ENCODE data around the gene MYH3.
A peak's percentile ranks its signal among the peaks of the same experiment; 100 is the strongest.

Gene MYH3

DNA sequence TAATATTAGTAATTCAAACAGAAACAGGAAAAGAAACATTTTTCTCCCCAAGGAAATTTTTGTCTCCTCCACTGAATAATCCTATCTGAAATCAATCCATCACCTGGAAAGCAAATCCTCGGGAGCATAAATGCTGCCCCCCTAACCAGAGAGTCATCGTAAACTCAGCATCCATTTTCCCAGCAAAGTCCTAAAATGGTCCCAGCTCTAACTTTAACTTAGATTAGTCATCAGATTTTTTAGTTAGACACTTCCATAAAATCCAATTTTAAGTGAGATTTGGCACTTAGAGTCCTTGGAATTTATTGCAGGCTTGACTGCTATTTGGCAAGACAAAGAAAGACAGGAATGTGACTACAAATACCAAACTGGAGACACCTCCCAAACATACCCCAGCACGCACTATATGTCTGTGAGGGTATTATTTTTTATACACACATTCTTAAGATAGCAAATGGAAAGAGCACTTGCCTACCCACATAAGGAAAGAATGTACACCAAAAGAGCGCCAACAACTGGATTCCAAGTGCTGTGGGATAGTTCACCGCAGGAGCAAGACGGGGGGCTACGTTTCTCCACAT is 24.8 kb upstream of the MYH3 start:
- Histone ChIP-seq H3K4me3 (ENCODE audit: low read depth in 1 of 5, low read length in 5 of 5) (no peak overlapping the region), H3K4me1 (ENCODE audit: control insufficient read depth in 5 of 5, insufficient read depth in 5 of 5, low read length in 5 of 5) (peaks cover 0 to 24% (median 13%) of the 10 kb centered on the region in 5 donors), H3K27ac (ENCODE audit: low read depth, low read length) (peak overlapping the region; percentile 11), H3K27me3 (ENCODE audit: control insufficient read depth in 5 of 5, insufficient read depth in 4 of 5, low read length in 5 of 5) (no peaks in the 10 kb centered on the region), H3K9ac (ENCODE audit: low read length in 5 of 5) (no peak overlapping the region), H3K36me3 (ENCODE audit: control insufficient read depth in 5 of 5, insufficient read depth in 5 of 5, low read length in 5 of 5) (peaks cover 24 to 71% (median 39%) of the 10 kb centered on the region in 5 donors), H3K9me3 (ENCODE audit: control insufficient read depth in 5 of 5, low read length in 5 of 5) (no peaks in the 10 kb centered on the region)

DNA sequence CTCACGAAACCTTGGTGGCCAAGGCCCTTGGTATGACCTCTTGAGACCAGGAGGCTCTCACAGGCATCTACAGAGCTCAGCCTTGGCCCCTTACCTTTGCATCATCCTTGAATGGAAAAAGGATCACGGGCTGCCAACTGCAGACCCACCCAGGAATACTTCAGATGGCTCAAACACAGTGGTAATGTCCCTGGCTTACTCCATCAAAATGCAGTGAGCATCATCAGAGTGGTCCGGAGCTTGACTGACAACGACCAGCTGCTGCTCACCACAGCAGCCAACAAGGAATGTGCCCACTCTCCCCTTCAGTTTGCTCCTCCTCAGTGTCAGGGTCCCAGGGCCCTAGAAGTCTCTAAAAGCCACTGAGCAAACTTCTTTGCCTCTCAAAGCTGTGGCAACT is 17.6 kb upstream of the MYH3 start:
- Histone ChIP-seq H3K27ac (ENCODE audit: low read depth, low read length) (no peak overlapping the region), H3K4me3 (ENCODE audit: low read depth in 1 of 5, low read length in 5 of 5) (no peak overlapping the region), H3K9ac (ENCODE audit: low read length in 5 of 5) (no peak overlapping the region), H3K27me3 (ENCODE audit: control insufficient read depth in 5 of 5, insufficient read depth in 4 of 5, low read length in 5 of 5) (no peaks in the 10 kb centered on the region), H3K36me3 (ENCODE audit: control insufficient read depth in 5 of 5, insufficient read depth in 5 of 5, low read length in 5 of 5) (peaks cover 0 to 36% (median 16%) of the 10 kb centered on the region in 5 donors), H3K4me1 (ENCODE audit: control insufficient read depth in 5 of 5, insufficient read depth in 5 of 5, low read length in 5 of 5) (peaks cover 2 to 32% (median 13%) of the 10 kb centered on the region in 5 donors), H3K9me3 (ENCODE audit: control insufficient read depth in 5 of 5, low read length in 5 of 5) (no peaks in the 10 kb centered on the region)

DNA sequence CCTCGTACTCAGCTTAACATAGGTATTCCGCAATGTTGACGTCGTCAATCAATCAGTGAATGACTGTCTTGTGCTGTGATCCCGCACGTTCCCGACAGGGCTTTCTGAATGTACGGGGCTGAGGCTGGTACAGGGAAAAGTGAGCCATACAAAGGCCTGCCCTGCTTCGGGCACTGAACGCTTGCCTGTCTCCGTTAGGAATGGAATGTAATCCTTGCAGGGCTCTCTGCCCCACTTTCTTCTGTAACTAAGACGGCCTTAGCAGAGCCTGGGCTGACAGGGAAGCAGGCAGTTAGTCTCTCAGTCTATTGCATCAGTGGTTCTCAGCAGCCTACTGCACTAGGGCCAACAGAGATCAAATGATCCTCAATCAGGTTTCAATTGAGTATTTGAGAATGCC is 16.2 kb upstream of the MYH3 start:
- Histone ChIP-seq H3K9ac (ENCODE audit: low read length in 5 of 5) (peak overlapping the region in 3 of 5 donors; percentile 10 to 48 (median 35)), H3K4me1 (ENCODE audit: control insufficient read depth in 5 of 5, insufficient read depth in 5 of 5, low read length in 5 of 5) (peaks cover 2 to 36% (median 13%) of the 10 kb centered on the region in 5 donors), H3K9me3 (ENCODE audit: control insufficient read depth in 5 of 5, low read length in 5 of 5) (no peaks in the 10 kb centered on the region), H3K27me3 (ENCODE audit: control insufficient read depth in 5 of 5, insufficient read depth in 4 of 5, low read length in 5 of 5) (no peaks in the 10 kb centered on the region), H3K36me3 (ENCODE audit: control insufficient read depth in 5 of 5, insufficient read depth in 5 of 5, low read length in 5 of 5) (peaks cover 0 to 22% (median 15%) of the 10 kb centered on the region in 5 donors), H3K27ac (ENCODE audit: low read depth, low read length) (peak overlapping the region; percentile 59), H3K4me3 (ENCODE audit: low read depth in 1 of 5, low read length in 5 of 5) (no peak overlapping the region)

DNA sequence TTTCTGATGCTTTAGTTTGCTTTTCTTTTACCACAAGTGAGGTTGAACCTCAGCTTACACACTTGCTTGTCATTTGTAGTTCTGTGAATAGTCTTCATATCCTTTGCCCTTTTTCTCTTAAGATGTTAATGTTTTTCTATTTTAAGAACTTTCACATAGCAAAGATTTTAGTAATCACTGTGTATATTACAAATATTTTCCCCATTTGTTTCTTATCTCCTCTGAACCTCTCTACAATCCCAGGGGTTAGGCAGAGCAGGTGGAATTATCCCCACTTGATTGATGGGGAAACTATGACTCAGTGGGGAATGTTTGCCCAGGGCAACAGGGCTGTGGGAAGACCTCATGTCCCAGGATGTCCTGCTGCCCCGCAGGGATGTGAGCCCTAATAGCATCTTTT is 11.7 kb upstream of the MYH3 start:
- H3K27ac ChIP-seq (ENCODE audit: low read depth, low read length): peak overlapping the region; percentile 3
- H3K9me3 ChIP-seq (ENCODE audit: control insufficient read depth in 5 of 5, low read length in 5 of 5): no peaks in the 10 kb centered on the region
- peaks cover 2 to 38% (median 15%) of the 10 kb centered on the region in 5 donors for H3K4me1 ChIP-seq (ENCODE audit: control insufficient read depth in 5 of 5, insufficient read depth in 5 of 5, low read length in 5 of 5)
- no peak overlapping the region for H3K9ac ChIP-seq (ENCODE audit: low read length in 5 of 5)
- H3K36me3 ChIP-seq (ENCODE audit: control insufficient read depth in 5 of 5, insufficient read depth in 5 of 5, low read length in 5 of 5): peaks cover 0 to 4% (median 0%) of the 10 kb centered on the region in 5 donors
- no peaks in the 10 kb centered on the region for H3K27me3 ChIP-seq (ENCODE audit: control insufficient read depth in 5 of 5, insufficient read depth in 4 of 5, low read length in 5 of 5)
- no peak overlapping the region for H3K4me3 ChIP-seq (ENCODE audit: low read depth in 1 of 5, low read length in 5 of 5)

DNA sequence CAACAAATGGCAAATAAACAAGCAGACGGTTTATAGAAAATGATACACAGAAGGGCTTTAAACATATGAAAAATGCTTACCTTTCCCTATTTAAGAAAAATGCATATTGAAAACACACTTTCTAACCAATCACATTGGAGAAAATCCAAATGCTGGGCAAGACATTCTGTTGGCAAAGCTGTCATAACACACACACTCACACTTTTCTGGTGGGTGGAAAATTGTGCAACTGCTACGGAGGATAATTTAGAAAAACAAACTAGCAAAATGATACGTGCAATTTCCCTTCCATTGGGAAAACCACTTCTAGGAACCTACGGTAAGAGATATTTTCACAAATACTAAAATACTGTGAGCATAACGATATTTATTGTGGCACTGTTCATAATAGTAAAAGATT is 9.8 kb upstream of the MYH3 start:
- Histone ChIP-seq H3K4me1 (ENCODE audit: control insufficient read depth in 5 of 5, insufficient read depth in 5 of 5, low read length in 5 of 5) (peaks cover 0 to 23% (median 7%) of the 10 kb centered on the region in 5 donors), H3K9me3 (ENCODE audit: control insufficient read depth in 5 of 5, low read length in 5 of 5) (no peaks in the 10 kb centered on the region), H3K27me3 (ENCODE audit: control insufficient read depth in 5 of 5, insufficient read depth in 4 of 5, low read length in 5 of 5) (no peaks in the 10 kb centered on the region), H3K9ac (ENCODE audit: low read length in 5 of 5) (no peak overlapping the region), H3K36me3 (ENCODE audit: control insufficient read depth in 5 of 5, insufficient read depth in 5 of 5, low read length in 5 of 5) (no peaks in the 10 kb centered on the region), H3K27ac (ENCODE audit: low read depth, low read length) (no peak overlapping the region), H3K4me3 (ENCODE audit: low read depth in 1 of 5, low read length in 5 of 5) (no peak overlapping the region)

DNA sequence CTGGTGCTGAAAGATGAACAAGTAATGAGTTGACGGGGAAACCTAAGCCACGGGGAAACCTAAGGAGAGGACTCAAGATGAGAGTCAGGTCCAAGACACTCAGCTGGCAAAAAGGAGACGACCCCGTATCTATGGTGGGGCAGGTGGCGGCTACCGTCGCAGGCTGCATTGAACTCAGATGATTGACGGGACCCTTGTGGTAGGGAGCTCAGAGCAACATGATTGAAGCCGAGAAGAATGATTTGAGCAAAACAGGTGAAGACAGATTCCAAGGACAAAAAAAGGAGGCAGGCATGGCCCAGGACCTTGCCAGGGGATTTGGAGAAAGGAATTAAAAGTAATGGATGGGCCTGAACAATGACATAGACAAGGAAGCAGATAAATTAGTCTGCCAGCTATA is 7.5 kb upstream of the MYH3 start:
- Histone ChIP-seq H3K9me3 (ENCODE audit: control insufficient read depth in 5 of 5, low read length in 5 of 5) (no peaks in the 10 kb centered on the region), H3K27me3 (ENCODE audit: control insufficient read depth in 5 of 5, insufficient read depth in 4 of 5, low read length in 5 of 5) (no peaks in the 10 kb centered on the region), H3K9ac (ENCODE audit: low read length in 5 of 5) (no peak overlapping the region), H3K4me1 (ENCODE audit: control insufficient read depth in 5 of 5, insufficient read depth in 5 of 5, low read length in 5 of 5) (peaks cover 0 to 11% (median 0%) of the 10 kb centered on the region in 5 donors), H3K4me3 (ENCODE audit: low read depth in 1 of 5, low read length in 5 of 5) (no peak overlapping the region), H3K27ac (ENCODE audit: low read depth, low read length) (no peak overlapping the region), H3K36me3 (ENCODE audit: control insufficient read depth in 5 of 5, insufficient read depth in 5 of 5, low read length in 5 of 5) (peaks cover 0 to 4% (median 2%) of the 10 kb centered on the region in 5 donors)

DNA sequence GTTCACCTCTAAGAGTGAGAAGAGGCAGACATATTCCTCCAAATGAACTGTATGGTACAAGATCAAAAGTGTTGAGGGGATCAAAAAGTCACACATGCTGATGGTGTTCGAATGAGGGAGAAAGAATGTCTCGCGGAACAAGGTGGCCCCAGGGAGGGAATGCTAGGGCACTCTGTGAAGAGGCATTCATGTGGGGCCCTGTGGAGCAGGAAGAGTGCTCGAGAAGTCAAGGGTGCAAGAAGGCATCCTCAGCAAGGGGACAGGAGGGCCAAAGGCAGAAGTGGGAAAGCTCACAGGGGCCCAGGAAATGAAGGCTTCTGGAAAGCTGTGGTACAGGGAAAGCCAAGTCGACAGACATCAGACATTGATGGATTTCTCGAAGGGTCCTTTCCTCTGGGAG is 6.1 kb upstream of the MYH3 start:
- no peaks in the 10 kb centered on the region for H3K27me3 ChIP-seq (ENCODE audit: control insufficient read depth in 5 of 5, insufficient read depth in 4 of 5, low read length in 5 of 5)
- H3K36me3 ChIP-seq (ENCODE audit: control insufficient read depth in 5 of 5, insufficient read depth in 5 of 5, low read length in 5 of 5): peaks cover 0 to 14% (median 3%) of the 10 kb centered on the region in 5 donors
- H3K9ac ChIP-seq (ENCODE audit: low read length in 5 of 5): no peak overlapping the region
- H3K4me3 ChIP-seq (ENCODE audit: low read depth in 1 of 5, low read length in 5 of 5): no peak overlapping the region
- H3K4me1 ChIP-seq (ENCODE audit: control insufficient read depth in 5 of 5, insufficient read depth in 5 of 5, low read length in 5 of 5): peaks cover 0 to 9% (median 0%) of the 10 kb centered on the region in 5 donors
- H3K27ac ChIP-seq (ENCODE audit: low read depth, low read length): no peak overlapping the region
- no peaks in the 10 kb centered on the region for H3K9me3 ChIP-seq (ENCODE audit: control insufficient read depth in 5 of 5, low read length in 5 of 5)

DNA sequence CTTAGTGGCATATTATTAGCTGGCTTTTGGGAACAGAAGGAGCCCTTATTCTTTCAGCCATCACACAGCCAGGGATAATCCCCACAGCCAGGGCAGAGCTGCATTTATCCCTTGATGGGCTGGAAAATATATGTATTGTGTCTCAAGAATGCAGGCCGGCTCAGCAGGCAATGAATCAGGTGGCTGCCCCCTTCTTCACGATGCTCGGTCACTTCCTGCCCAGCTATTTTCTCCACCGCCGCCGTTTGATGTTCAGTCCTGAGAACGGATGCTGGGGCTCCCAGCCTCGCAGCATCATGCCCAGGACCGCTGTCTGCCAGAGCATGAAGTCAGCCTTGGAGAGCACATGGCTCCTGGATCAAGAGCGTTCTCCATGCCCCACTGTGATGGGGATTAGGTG is 4.3 kb upstream of the MYH3 start:
- peaks cover 0 to 14% (median 3%) of the 10 kb centered on the region in 5 donors for H3K36me3 ChIP-seq (ENCODE audit: control insufficient read depth in 5 of 5, insufficient read depth in 5 of 5, low read length in 5 of 5)
- H3K9me3 ChIP-seq (ENCODE audit: control insufficient read depth in 5 of 5, low read length in 5 of 5): no peaks in the 10 kb centered on the region
- H3K27ac ChIP-seq (ENCODE audit: low read depth, low read length): no peak overlapping the region
- no peaks in the 10 kb centered on the region for H3K27me3 ChIP-seq (ENCODE audit: control insufficient read depth in 5 of 5, insufficient read depth in 4 of 5, low read length in 5 of 5)
- H3K9ac ChIP-seq (ENCODE audit: low read length in 5 of 5): no peak overlapping the region
- no peaks in the 10 kb centered on the region for H3K4me1 ChIP-seq (ENCODE audit: control insufficient read depth in 5 of 5, insufficient read depth in 5 of 5, low read length in 5 of 5)
- no peak overlapping the region for H3K4me3 ChIP-seq (ENCODE audit: low read depth in 1 of 5, low read length in 5 of 5)

DNA sequence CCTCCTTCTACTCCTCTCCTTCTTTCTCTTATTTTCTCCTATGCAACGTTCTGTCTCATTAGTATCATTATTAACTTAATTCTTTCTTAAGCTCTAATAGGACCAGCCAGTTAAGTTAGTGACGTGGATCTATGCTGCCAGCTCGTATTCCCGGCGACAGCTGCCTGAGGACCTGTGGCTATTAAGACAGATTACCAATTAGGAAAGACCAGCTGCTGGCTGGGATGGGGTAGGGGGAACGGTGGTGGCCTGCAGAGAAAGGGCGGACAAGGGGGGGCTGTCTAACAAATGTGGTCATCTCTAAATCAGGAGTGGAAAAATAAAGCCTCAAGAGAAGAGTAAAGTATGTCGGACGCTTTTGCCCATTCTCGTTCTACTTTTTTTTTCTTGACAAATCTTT is 770 bp upstream of the MYH3 start:
- Histone ChIP-seq H3K36me3 (ENCODE audit: control insufficient read depth in 5 of 5, insufficient read depth in 5 of 5, low read length in 5 of 5) (peaks cover 0 to 14% (median 3%) of the 10 kb centered on the region in 5 donors), H3K4me3 (ENCODE audit: low read depth in 1 of 5, low read length in 5 of 5) (no peak overlapping the region), H3K9ac (ENCODE audit: low read length in 5 of 5) (no peak overlapping the region), H3K27me3 (ENCODE audit: control insufficient read depth in 5 of 5, insufficient read depth in 4 of 5, low read length in 5 of 5) (peaks cover 0 to 2% (median 0%) of the 10 kb centered on the region in 5 donors), H3K9me3 (ENCODE audit: control insufficient read depth in 5 of 5, low read length in 5 of 5) (no peaks in the 10 kb centered on the region), H3K27ac (ENCODE audit: low read depth, low read length) (no peak overlapping the region), H3K4me1 (ENCODE audit: control insufficient read depth in 5 of 5, insufficient read depth in 5 of 5, low read length in 5 of 5) (peaks cover 0 to 3% (median 2%) of the 10 kb centered on the region in 5 donors)

DNA sequence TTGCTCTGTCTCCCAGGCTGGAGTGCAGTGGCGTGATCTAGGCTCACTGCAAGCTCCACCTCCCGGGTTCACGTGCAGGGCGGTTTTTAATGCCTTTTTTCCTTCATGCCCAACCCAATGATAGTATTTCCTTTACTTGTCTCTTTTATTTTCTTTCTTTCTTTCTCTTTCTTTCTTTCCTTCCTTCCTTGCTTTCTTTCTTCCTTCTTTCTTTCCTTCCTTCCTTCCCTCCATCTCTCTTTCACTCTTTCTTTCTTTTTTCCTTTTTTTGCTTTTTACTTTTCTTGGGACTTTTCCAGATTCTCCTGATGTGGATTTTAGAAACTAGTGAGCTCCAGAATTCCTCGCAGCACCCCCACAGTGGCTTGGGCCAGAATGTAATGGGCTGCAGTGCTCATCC is 3.1 kb downstream of the MYH3 start:
- no peaks in the 10 kb centered on the region for H3K9me3 ChIP-seq (ENCODE audit: control insufficient read depth in 5 of 5, low read length in 5 of 5)
- peaks cover 0 to 4% (median 2%) of the 10 kb centered on the region in 5 donors for H3K4me1 ChIP-seq (ENCODE audit: control insufficient read depth in 5 of 5, insufficient read depth in 5 of 5, low read length in 5 of 5)
- no peak overlapping the region for H3K27ac ChIP-seq (ENCODE audit: low read depth, low read length)
- no peak overlapping the region for H3K9ac ChIP-seq (ENCODE audit: low read length in 5 of 5)
- peaks cover 0 to 2% (median 0%) of the 10 kb centered on the region in 5 donors for H3K27me3 ChIP-seq (ENCODE audit: control insufficient read depth in 5 of 5, insufficient read depth in 4 of 5, low read length in 5 of 5)
- no peak overlapping the region for H3K4me3 ChIP-seq (ENCODE audit: low read depth in 1 of 5, low read length in 5 of 5)
- H3K36me3 ChIP-seq (ENCODE audit: control insufficient read depth in 5 of 5, insufficient read depth in 5 of 5, low read length in 5 of 5): peaks cover 0 to 5% (median 0%) of the 10 kb centered on the region in 5 donors
